A549 (cell line): ENCODE results near the gene APOD. TPM values are rescaled to one million over a fixed set of nuclear protein-coding genes. Genes with fewer than 3 reads are reported as not detected.

Experiments
- ATAC-seq, 2 experiments: fragments of 200-7000 bp in 1 of 2; fragments of >200 bp in 1 of 2; cut with Nextera tagmentation in 1 of 2; cut with Tn5 transposase in 1 of 2; 3 replicates each; pipeline versions ENCODE4 v1.8.0 to v1.9.1; 2018 to 2020; ENCODE audit warnings: mild to moderate bottlenecking in 1 of 2, moderate library complexity in 1 of 2
- CTCF ChIA-PET: fragments of 300-600 bp; sonication (Branson Sonifier 250); formaldehyde crosslinking; extraction: SDS; loops from one replicate; lab custom pipeline; 2021; ENCODE audit warnings: antibody characterized with exemption, inconsistent platforms; lab: Yijun Ruan, JAX
- POLR2A ChIA-PET: fragments of 350-600 bp; formaldehyde crosslinking; extraction: SDS; loops from one replicate; lab custom pipeline; 2021; ENCODE audit warnings: antibody characterized with exemption, inconsistent platforms; lab: Yijun Ruan, JAX
- DNase-seq, 2 experiments: peaks; one replicate each; pipeline versions ENCODE4 v3.0.0 to v3.0.0-alpha.2; 2011 to 2016; ENCODE audit warnings: low read depth in 1 of 2, low spot score in 1 of 2
- FAIRE-seq: peaks from 2 replicates; lab custom pipeline; 2011; peaks lifted over from hg19 to GRCh38; lab: Jason Lieb, UNC
- H3K27ac ChIP-seq, 2 experiments: fragments of >200 bp; sonication (Bioruptor Twin); formaldehyde crosslinking; 3 replicates each; pipeline ENCODE4 v1.5.1; 2016 to 2017
- H3K4me1 ChIP-seq: fragments of >200 bp; sonication (Bioruptor Twin); formaldehyde crosslinking; 3 replicates; pipeline ENCODE4 v1.6.1; 2016
- H3K4me2 ChIP-seq: fragments of >200 bp; sonication (Bioruptor Twin); formaldehyde crosslinking; 3 replicates; pipeline ENCODE4 v1.6.1; 2016
- H3K4me3 ChIP-seq: fragments of >200 bp; sonication (Bioruptor Twin); formaldehyde crosslinking; 3 replicates; pipeline ENCODE4 v1.5.1; 2016
- H3K9me3 ChIP-seq: fragments of >200 bp; sonication (Bioruptor Twin); formaldehyde crosslinking; 3 replicates; pipeline ENCODE4 v1.6.1; 2016
- BHLHE40 ChIP-seq: IDR thresholded peaks from 2 replicates; pipeline ENCODE4 v1.6.1; 2012; ENCODE audit warnings: low read depth, low read length, inconsistent platforms
- CBX8 ChIP-seq: fragments of 200-600 bp; sonication (generic); IDR thresholded peaks from 2 replicates; pipeline ENCODE4 v1.6.1; 2016
- CHD4 ChIP-seq: fragments of 200-600 bp; sonication (generic); IDR thresholded peaks from 2 replicates; pipeline ENCODE4 v1.6.1; 2016; ENCODE audit warnings: antibody characterized with exemption, mild to moderate bottlenecking, borderline replicate concordance
- E2F6 ChIP-seq: IDR thresholded peaks from 2 replicates; pipeline ENCODE4 v1.6.1; 2012; ENCODE audit warnings: low read depth, borderline replicate concordance
- EHMT2 ChIP-seq: fragments of 200-600 bp; sonication (generic); IDR thresholded peaks from 2 replicates; pipeline ENCODE4 v1.6.1; 2016; ENCODE audit warnings: antibody characterized with exemption, low read depth, mild to moderate bottlenecking, moderate library complexity
- FOSB ChIP-seq: fragments of 250-450 bp; sonication (Bioruptor Pico); IDR thresholded peaks from 2 replicates; pipeline ENCODE4 v1.5.0; 2020; ENCODE audit warnings: mild to moderate bottlenecking, moderate library complexity
- FOSL2 ChIP-seq, 2 experiments: fragments of 450-650 bp in 1 of 2; fragments of >200 bp in 1 of 2; sonication (Bioruptor Twin) in 1 of 2; formaldehyde crosslinking; IDR thresholded peaks; 2 replicates each; pipeline versions ENCODE4 v1.5.0 to v1.6.1; 2016 to 2020; ENCODE audit warnings: mild to moderate bottlenecking in 1 of 2, moderate library complexity in 1 of 2
- GATA3 ChIP-seq: IDR thresholded peaks from 2 replicates; pipeline ENCODE4 v1.6.1; 2012; ENCODE audit warnings: borderline replicate concordance
- HDAC2 ChIP-seq: fragments of 200-600 bp; sonication (generic); IDR thresholded peaks from 2 replicates; pipeline ENCODE4 v1.6.1; 2016
- HMGXB4 ChIP-seq: fragments of 250-450 bp; sonication (Bioruptor Pico); IDR thresholded peaks from 2 replicates; pipeline ENCODE4 v1.5.0; 2021; ENCODE audit warnings: mild to moderate bottlenecking, moderate library complexity, borderline replicate concordance
- HOXA7 ChIP-seq: fragments of 250-450 bp; sonication (Bioruptor Pico); IDR thresholded peaks from 2 replicates; pipeline ENCODE4 v1.5.0; 2020; ENCODE audit warnings: mild to moderate bottlenecking, moderate library complexity
- HOXB5 ChIP-seq: fragments of 250-450 bp; sonication (Bioruptor Pico); IDR thresholded peaks from 2 replicates; pipeline ENCODE4 v1.5.0; 2020; ENCODE audit warnings: mild to moderate bottlenecking, moderate library complexity
- KDM5A ChIP-seq: fragments of 200-600 bp; sonication (generic); IDR thresholded peaks from 2 replicates; pipeline ENCODE4 v1.6.1; 2016; ENCODE audit warnings: antibody characterized with exemption, mild to moderate bottlenecking
- NFE2L2 ChIP-seq: fragments of 150-350 bp; conservative IDR thresholded peaks from 2 replicates; pipeline ENCODE4 v1.6.1; 2014; ENCODE audit warnings: low read length
- NR3C1 ChIP-seq: fragments of >200 bp; sonication (Bioruptor Twin); formaldehyde crosslinking; IDR thresholded peaks from 3 replicates; pipeline ENCODE4 v1.6.1; 2017
- POLR2AphosphoS2 ChIP-seq: conservative IDR thresholded peaks from 2 replicates; pipeline ENCODE4 v1.6.1; 2012; ENCODE audit warnings: low read length, improper control_type of control experiment, inconsistent platforms
- RCOR1 ChIP-seq: fragments of 150-350 bp; IDR thresholded peaks from 2 replicates; pipeline ENCODE4 v1.6.1; 2014; ENCODE audit warnings: antibody characterized with exemption, low read length, low read depth
- RFX5 ChIP-seq: fragments of 450-650 bp; IDR thresholded peaks from 2 replicates; pipeline ENCODE4 v1.7.1; 2014; ENCODE audit warnings: antibody characterized with exemption, mild to moderate bottlenecking, moderate library complexity
- SMC3 ChIP-seq: fragments of >200 bp; sonication (Bioruptor Twin); formaldehyde crosslinking; IDR thresholded peaks from 3 replicates; pipeline ENCODE4 v1.6.1; 2018; ENCODE audit warnings: inconsistent platforms
- SREBF2 ChIP-seq: fragments of 450-650 bp; IDR thresholded peaks from 2 replicates; pipeline ENCODE4 v1.6.1; 2014; ENCODE audit warnings: mild to moderate bottlenecking, moderate library complexity
- ZSCAN20 ChIP-seq: fragments of 250-450 bp; sonication (Bioruptor Pico); IDR thresholded peaks from 2 replicates; pipeline ENCODE4 v1.8.0; 2022; ENCODE audit warnings: mild to moderate bottlenecking, moderate library complexity
- WGBS: methylation state at CpG from one replicate; pipeline ENCODE4 v1.1.6; 2017; ENCODE audit errors: missing lambda C conversion rate; 5-methylcytosine and 5-hydroxymethylcytosine counted together
- polyA plus RNA-seq, 4 experiments: library from polyadenylated mRNA; depleted of rRNA in 3 of 4; stranded (reverse); fragments of >200 nt; fragmentation: RNase III in 1 of 4; extraction: RNeasy Plus Mini Kit Qiagen cat#74134 plus additional on column Dnase treatment in 1 of 4; gene quantifications; 2 replicates in 3 of 4; 3 replicates in 1 of 4; pipeline ENCODE4 v1.2.3, GENCODE V29; 2011 to 2017
- TF ChIP-seq, protein P1 (sequence below): fragments of >200 bp; sonication (Bioruptor Twin); formaldehyde crosslinking; IDR thresholded peaks from 2 replicates; pipeline ENCODE4 v1.6.1; 2016
- TF ChIP-seq, protein P2 (sequence below): fragments of 250-450 bp; sonication (Bioruptor Pico); IDR thresholded peaks from 2 replicates; pipeline ENCODE4 v1.5.0; 2020; ENCODE audit warnings: low read depth, mild to moderate bottlenecking, moderate library complexity
- TF ChIP-seq, protein P3 (sequence below): fragments of >200 bp; sonication (Bioruptor Twin); formaldehyde crosslinking; IDR thresholded peaks from 3 replicates; pipeline ENCODE4 v1.6.1; 2016

APOD gene
- polyA plus RNA-seq, 2 of the 4 experiments (the other 2 are of a cell fraction) = 0.15 to 2.8 TPM

GRCh38 chr3:195532834-195533233 is 50.9 kb downstream of the APOD start:
- no peaks in the 10 kb centered on the region for H3K9me3 ChIP-seq
- no peak overlapping the region for H3K4me3 ChIP-seq
- POLR2A ChIA-PET = interaction anchor here (1.0 to 1.4 kb wide), 2 partner anchors 10 kb away, joined by 3 to 7 read pairs; partner anchors contain the start of gene PPP1R2

DNA sequence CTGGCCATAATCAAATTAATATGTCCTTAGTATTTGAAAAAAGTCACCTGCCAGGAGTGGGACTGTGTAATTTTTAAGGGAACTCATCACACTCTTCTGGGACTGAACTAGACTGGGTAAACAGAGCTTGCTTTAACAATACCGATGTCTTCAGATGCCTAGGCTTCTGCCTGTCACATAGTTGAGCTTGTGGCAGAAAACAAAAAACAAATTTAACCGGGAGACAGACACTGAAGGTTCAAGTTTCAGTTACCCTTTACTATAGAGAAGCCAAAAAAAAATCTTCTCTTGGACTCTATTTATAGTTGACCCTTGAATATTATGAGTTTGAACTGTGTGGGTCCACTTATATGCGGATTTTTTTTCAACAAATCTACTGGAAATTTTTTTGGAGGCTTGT is 51.4 kb downstream of the APOD start:
- Histone ChIP-seq H3K4me1 (no peaks in the 10 kb centered on the region), H3K9me3 (no peaks in the 10 kb centered on the region), H3K4me2 (no peak overlapping the region), H3K27ac (no peak overlapping the region), H3K4me3 (no peak overlapping the region)
- CTCF ChIA-PET = interaction anchor here (1.5 kb wide), 1 partner anchor 262 kb away, joined by 5 read pairs; the partner anchor contains the start of gene XXYLT1
- no peak for TF ChIP-seq BHLHE40
- TF ChIP-seq ZSCAN20 (CRISPR knock-in tag) = no peak
- TF ChIP-seq E2F6 = no peak
- TF ChIP-seq FOSL2 (IDR thresholded peaks at IDR 0.05) = no peak
- no peak for TF ChIP-seq FOSL2 (CRISPR knock-in tag; IDR thresholded peaks at IDR 0.05)
- TF ChIP-seq HMGXB4 = no peak
- no peak for TF ChIP-seq NFE2L2
- no peak for TF ChIP-seq EHMT2
- TF ChIP-seq HOXB5 (CRISPR knock-in tag) = no peak
- TF ChIP-seq CBX8 = no peak
- TF ChIP-seq KDM5A = no peak
- TF ChIP-seq, protein P1, sequence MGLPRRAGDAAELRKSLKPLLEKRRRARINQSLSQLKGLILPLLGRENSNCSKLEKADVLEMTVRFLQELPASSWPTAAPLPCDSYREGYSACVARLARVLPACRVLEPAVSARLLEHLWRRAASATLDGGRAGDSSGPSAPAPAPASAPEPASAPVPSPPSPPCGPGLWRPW = no peak
- TF ChIP-seq, protein P2, sequence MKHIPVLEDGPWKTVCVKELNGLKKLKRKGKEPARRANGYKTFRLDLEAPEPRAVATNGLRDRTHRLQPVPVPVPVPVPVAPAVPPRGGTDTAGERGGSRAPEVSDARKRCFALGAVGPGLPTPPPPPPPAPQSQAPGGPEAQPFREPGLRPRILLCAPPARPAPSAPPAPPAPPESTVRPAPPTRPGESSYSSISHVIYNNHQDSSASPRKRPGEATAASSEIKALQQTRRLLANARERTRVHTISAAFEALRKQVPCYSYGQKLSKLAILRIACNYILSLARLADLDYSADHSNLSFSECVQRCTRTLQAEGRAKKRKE (CRISPR knock-in tag) = no peak
- no peak for TF ChIP-seq CHD4
- DNase-seq (no peak), FAIRE-seq (no peak), ATAC-seq (no peak)
- POLR2A ChIA-PET = interaction anchor here (1.0 kb wide), 1 partner anchor 11 kb away, joined by 3 read pairs; the partner anchor contains the start of gene PPP1R2
- 91% methylated on average over 3 of the region's 3 CpGs for WGBS

More at GRCh38 chr3:195532834-195533233, 50.9 kb downstream of the APOD start:
- CTCF ChIA-PET = interaction anchor here (1.5 to 2.9 kb wide), 2 partner anchors 10 to 262 kb away, joined by 5 to 11 read pairs; partner anchors contain the start of gene XXYLT1
- no peak for TF ChIP-seq HDAC2
- TF ChIP-seq, protein P3, sequence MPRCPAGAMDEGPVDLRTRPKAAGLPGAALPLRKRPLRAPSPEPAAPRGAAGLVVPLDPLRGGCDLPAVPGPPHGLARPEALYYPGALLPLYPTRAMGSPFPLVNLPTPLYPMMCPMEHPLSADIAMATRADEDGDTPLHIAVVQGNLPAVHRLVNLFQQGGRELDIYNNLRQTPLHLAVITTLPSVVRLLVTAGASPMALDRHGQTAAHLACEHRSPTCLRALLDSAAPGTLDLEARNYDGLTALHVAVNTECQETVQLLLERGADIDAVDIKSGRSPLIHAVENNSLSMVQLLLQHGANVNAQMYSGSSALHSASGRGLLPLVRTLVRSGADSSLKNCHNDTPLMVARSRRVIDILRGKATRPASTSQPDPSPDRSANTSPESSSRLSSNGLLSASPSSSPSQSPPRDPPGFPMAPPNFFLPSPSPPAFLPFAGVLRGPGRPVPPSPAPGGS = no peak
- TF ChIP-seq, protein P2 (CRISPR knock-in tag) = no peak
- no peak for ATAC-seq
- Histone ChIP-seq H3K4me1 (no peaks in the 10 kb centered on the region), H3K27ac (no peak overlapping the region), H3K4me2 (no peak overlapping the region)
- WGBS = 88% methylated on average over 7 of the region's 7 CpGs
- DNase-seq = no peak
- no peak for FAIRE-seq

DNA sequence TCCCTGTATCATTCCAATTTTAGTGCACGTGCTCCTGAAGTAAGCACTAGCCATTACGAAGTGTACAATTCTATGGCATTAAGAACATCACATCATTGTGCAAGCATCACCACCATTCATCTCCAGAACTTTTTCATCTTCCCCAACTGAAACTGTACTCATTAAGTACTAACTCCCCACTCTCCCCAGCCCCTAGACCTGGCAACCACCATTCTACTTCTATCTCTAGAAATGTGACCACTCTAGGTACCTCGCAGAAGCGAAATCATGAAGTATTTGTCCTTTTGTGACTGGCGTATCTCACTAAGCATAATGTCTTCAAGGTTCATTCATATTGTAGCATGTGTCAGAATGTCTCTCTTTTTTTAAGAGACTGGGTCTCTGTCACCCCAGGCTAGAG is 52.1 kb downstream of the APOD start:
- FAIRE-seq (no peak), ATAC-seq (no peak), DNase-seq (no peak)
- Histone ChIP-seq H3K9me3 (no peaks in the 10 kb centered on the region), H3K4me3 (no peak overlapping the region), H3K27ac (no peak overlapping the region), H3K4me1 (no peaks in the 10 kb centered on the region), H3K4me2 (no peak overlapping the region)
- ChIA-PET CTCF (interaction anchor here (0.6 to 1.5 kb wide), 2 partner anchors 261 to 562 kb away, joined by 3 to 5 read pairs; partner anchors contain the start of gene XXYLT1), POLR2A (interaction anchor here (1.0 kb wide), 1 partner anchor 12 kb away, joined by 3 read pairs; the partner anchor contains the start of gene PPP1R2)
- TF ChIP-seq FOSB (no peak), SMC3 (no peak), HOXA7 (CRISPR knock-in tag) (no peak), FOSL2 (IDR thresholded peaks at IDR 0.05) (no peak), FOSL2 (CRISPR knock-in tag; IDR thresholded peaks at IDR 0.05) (no peak), RFX5 (no peak), POLR2AphosphoS2 (no peak), NR3C1 (no peak), HDAC2 (no peak), GATA3 (no peak), SREBF2 (no peak), RCOR1 (no peak)
- TF ChIP-seq, protein P2 (CRISPR knock-in tag) = no peak
- WGBS = 73% methylated on average over 5 of the region's 5 CpGs
